Heart left ventricle (tissue), 16 donors: Measurements from ENCODE around the gene FBXL7. TPM values are rescaled to one million over a fixed set of nuclear protein-coding genes. Genes with fewer than 3 reads are reported as not detected.

Experiments
- ATAC-seq, 4 donors: fragments of 200-7000 bp; cut with Tn5 transposase; one replicate each; pipeline ENCODE4 v1.9.1; 2020 to 2022; ENCODE audit warnings: moderate library complexity in 4 of 4, mild to moderate bottlenecking in 3 of 4, moderate number of reproducible peaks in 1 of 4
- DNase-seq, 5 donors: peaks; one replicate each; pipeline ENCODE4 v3.0.0-alpha.2; 2020
- H3K27ac ChIP-seq, 12 donors: fragments of 200-600 bp; sonication (generic) in 4 of 12; one replicate each; pipeline versions ENCODE4 v1.5.0 to v1.8.0; 2016 to 2022; ENCODE audit warnings: mild to moderate bottlenecking in 2 of 12
- H3K27me3 ChIP-seq, 9 donors: fragments of 200-600 bp; sonication (generic) in 2 of 9; one replicate each; pipeline versions ENCODE4 v1.5.1 to v1.8.0; 2016 to 2022; ENCODE audit warnings: mild to moderate bottlenecking in 3 of 9
- H3K36me3 ChIP-seq, 9 donors: fragments of 200-600 bp; sonication (generic) in 2 of 9; one replicate each; pipeline versions ENCODE4 v1.5.0 to v1.8.0; 2018 to 2022; ENCODE audit warnings: mild to moderate bottlenecking in 2 of 9
- H3K4me1 ChIP-seq, 12 donors: fragments of 200-600 bp; sonication (generic) in 4 of 12; one replicate each; pipeline versions ENCODE4 v1.5.0 to v1.8.0; 2016 to 2022; ENCODE audit warnings: mild to moderate bottlenecking in 3 of 12
- H3K4me3 ChIP-seq, 12 donors: fragments of 200-600 bp; sonication (generic) in 4 of 12; one replicate each; pipeline versions ENCODE4 v1.5.0 to v1.8.0; 2017 to 2022; ENCODE audit warnings: mild to moderate bottlenecking in 9 of 12, moderate library complexity in 4 of 12
- H3K9me3 ChIP-seq, 12 donors: fragments of 200-600 bp; sonication (generic) in 4 of 12; one replicate each; pipeline versions ENCODE4 v1.5.0 to v1.8.0; 2016 to 2022; ENCODE audit warnings: mild to moderate bottlenecking in 1 of 12
- CTCF ChIP-seq, 12 donors: fragments of 200-600 bp; sonication (generic) in 4 of 12; IDR thresholded peaks; one replicate each; pipeline versions ENCODE4 v1.5.0 to v1.8.0; 2018 to 2022; ENCODE audit warnings: antibody characterized with exemption in 12 of 12, mild to moderate bottlenecking in 5 of 12
- POLR2A ChIP-seq, 2 donors: fragments of 450-650 bp; IDR thresholded peaks; one replicate each; pipeline ENCODE4 v1.6.1; 2017; ENCODE audit warnings: antibody characterized with exemption in 2 of 2, mild to moderate bottlenecking in 2 of 2, moderate library complexity in 2 of 2
- WGBS, 4 donors: extraction: QIAGEN DNeasy Blood & Tissue Kit in 2 of 4; methylation state at CpG; one replicate each; pipeline versions ENCODE4 v1.1.5 to v1.1.7; 2013 to 2018; 5-methylcytosine and 5-hydroxymethylcytosine counted together
- intact Hi-C, 10 donors: fragments of 100-400 bp; cut with DNase I; formaldehyde crosslinking; loops; one replicate each; pipeline versions ENCODE4 v1.11.1 to v1.14.2; 2022
- polyA plus RNA-seq, 2 donors: library from polyadenylated mRNA; stranded (reverse); fragments of 200-250 nt; gene quantifications; one replicate each; pipeline ENCODE4 v1.2.3, GENCODE V29; 2013
- total RNA-seq, 9 donors: library from RNA; depleted of rRNA in 2 of 9; stranded (reverse); fragments of >200 nt in 2 of 9; fragmentation: NEBNext Ultra II Directional in 3 of 9; extraction: Animal tissue kit (Norgen Biotek cat#: 25700) in 3 of 9; gene quantifications; one replicate each; pipeline versions ENCODE4 v1.1.0 to v1.2.4, GENCODE V29; 2016 to 2023
- donor health status: ischemic (EF 13 %, LVEDD 7.1; RV severe dilation, severe dysfunction).
- donor health status: healthy with polysubstance abuse.
- donor health status: DM: no; HTN: yes; CAD: no.
- donor health status: DM: no; HTN: no; CAD: no.
- donor health status: ischemic (EF 25% LVEDD 6.9; RV normal size, moderate dysfunction).
- donor health status: ischemic (EF 25% LVEDD 5.7; RV mildly dilated, moderate dysfunction).
- donor health status: healthy.
- donor health status: DM: yes; HTN: yes; CAD: no.
- donor health status: ischemic (EF 35%, LVEDD 5.7; RV mildly dilated, moderate dysfunction).
- donor health status: nonischemic (EF 11% LVEDD 7.7; RV severe dilation, severe dysfunction).
- donor health status: DM: yes; HTN: yes; CAD: no.
- donor health status: PGD.
- donor health status: ischemic (EF 29% LVEDD 5.4; RV normal size, mild dysfunction).
- donor health status: nonischemic (EF 23%, LVEDD 6.1; RV moderate dilation, normal function).

Gene FBXL7
- total and polyA plus RNA-seq, 11 donors: 8.7 to 27.6 (median 24.3) TPM

- ATAC-seq: peak; percentile 15 to 76 (median 51)
- WGBS, 4 donors: 67 to 80% (median 78%) methylated on average over 7 of the region's 7 CpGs
- Histone ChIP-seq H3K4me3 (no peak overlapping the region), H3K27me3 (no peaks in the 10 kb centered on the region), H3K27ac (no peak overlapping the region), H3K9me3 (no peaks in the 10 kb centered on the region), H3K36me3 (no peaks in the 10 kb centered on the region), H3K4me1 (no peaks in the 10 kb centered on the region)
- no peak for DNase-seq
- TF ChIP-seq CTCF (IDR thresholded peaks at IDR 0.05) (no peak), POLR2A (IDR thresholded peaks at IDR 0.05) (no peak)
- intact Hi-C loops: no loop called here
Measured at GRCh38 chr5:15959370-15960164, 459.6 kb downstream of the FBXL7 start.

- H3K27me3 ChIP-seq: no peaks in the 10 kb centered on the region
- no peaks in the 10 kb centered on the region for H3K36me3 ChIP-seq
- H3K4me3 ChIP-seq: no peak overlapping the region
- H3K9me3 ChIP-seq: no peaks in the 10 kb centered on the region
- ATAC-seq (no peak), DNase-seq (no peak)
- TF ChIP-seq CTCF (IDR thresholded peaks at IDR 0.05) (no peak), POLR2A (IDR thresholded peaks at IDR 0.05) (no peak)
- H3K27ac ChIP-seq: no peak overlapping the region
- 46 to 53% (median 49%) methylated on average over 6 of the region's 6 CpGs for WGBS, 4 donors
- intact Hi-C loops: no loop called here
- peaks cover 0 to 2% (median 0%) of the 10 kb centered on the region in 12 donors for H3K4me1 ChIP-seq
Measured at GRCh38 chr5:15966066-15966640, 466.2 kb downstream of the FBXL7 start.

GRCh38 chr5:15966651-15967050 is 466.7 kb downstream of the FBXL7 start:
- no peaks in the 10 kb centered on the region for H3K36me3 ChIP-seq
- H3K4me3 ChIP-seq: no peak overlapping the region
- H3K4me1 ChIP-seq: peaks cover 0 to 2% (median 0%) of the 10 kb centered on the region in 12 donors
- H3K27ac ChIP-seq: no peak overlapping the region
- H3K9me3 ChIP-seq: no peaks in the 10 kb centered on the region
- TF ChIP-seq POLR2A (IDR thresholded peaks at IDR 0.05): no peak
- no peak for TF ChIP-seq CTCF (IDR thresholded peaks at IDR 0.05)
- no peaks in the 10 kb centered on the region for H3K27me3 ChIP-seq
- intact Hi-C loops: no loop called here
- DNase-seq (no peak), ATAC-seq (no peak)

GRCh38 chr5:15968993-15969392 is 469.0 kb downstream of the FBXL7 start:
- no peaks in the 10 kb centered on the region for H3K36me3 ChIP-seq
- H3K4me1 ChIP-seq: peaks cover 0 to 2% (median 0%) of the 10 kb centered on the region in 12 donors
- H3K9me3 ChIP-seq: peaks cover 0 to 2% (median 0%) of the 10 kb centered on the region in 12 donors
- intact Hi-C loops: no loop called here
- WGBS, 4 donors: 61 to 81% (median 65%) methylated on average over 4 of the region's 4 CpGs
- no peak overlapping the region for H3K27ac ChIP-seq
- no peak overlapping the region for H3K4me3 ChIP-seq
- DNase-seq (peak in 1 of 5 donors; percentile 28), ATAC-seq (peak in 2 of 4 donors; percentile 36 to 51)
- H3K27me3 ChIP-seq: no peaks in the 10 kb centered on the region
- TF ChIP-seq CTCF (IDR thresholded peaks at IDR 0.05) (no peak), POLR2A (IDR thresholded peaks at IDR 0.05) (no peak)
